OCI-LY1 (cell line): ENCODE measurements around the gene NELL2.

Experiments used
- H2AFZ ChIP-seq: fragments of 200-600 bp; sonication (generic), shearing (Covaris generic); 2 replicates; pipeline ENCODE4 v1.6.0; 2014; ENCODE audit warnings: antibody characterized with exemption, mild to moderate bottlenecking, low read length
- H3F3A ChIP-seq: fragments of 200-600 bp; sonication (generic), shearing (Covaris generic); 2 replicates; pipeline ENCODE4 v1.6.0; 2014; ENCODE audit warnings: mild to moderate bottlenecking, antibody characterized with exemption, low read length, moderate library complexity; ENCODE audit not compliant: insufficient read depth
- H3K27ac ChIP-seq: fragments of 200-600 bp; sonication (generic); 2 replicates; pipeline ENCODE4 v1.5.1; 2014; ENCODE audit warnings: low read length, mixed run types, mild to moderate bottlenecking, low read depth; ENCODE audit not compliant: poor library complexity, severe bottlenecking
- H3K27me3 ChIP-seq: fragments of 200-600 bp; sonication (generic); 2 replicates; pipeline ENCODE4 v1.6.0; 2014; ENCODE audit warnings: antibody characterized with exemption, mild to moderate bottlenecking, low read length, moderate library complexity; ENCODE audit not compliant: insufficient read depth
- H3K36me3 ChIP-seq: fragments of 200-600 bp; sonication (generic); 2 replicates; pipeline ENCODE4 v1.6.1; 2014; ENCODE audit warnings: mild to moderate bottlenecking, antibody characterized with exemption, low read length, moderate library complexity, mixed read lengths; ENCODE audit not compliant: insufficient read depth
- H3K4me1 ChIP-seq: fragments of 200-600 bp; sonication (generic); 2 replicates; pipeline ENCODE4 v1.5.1; 2014; ENCODE audit warnings: mild to moderate bottlenecking, low read length, moderate library complexity; ENCODE audit not compliant: insufficient read depth, severe bottlenecking
- H3K4me2 ChIP-seq: fragments of 200-600 bp; sonication (generic), shearing (Covaris generic); 2 replicates; pipeline ENCODE4 v1.6.1; 2014; ENCODE audit warnings: low read length
- H3K4me3 ChIP-seq: fragments of 200-600 bp; sonication (generic); 2 replicates; pipeline ENCODE4 v1.5.1; 2014; ENCODE audit warnings: low read length, low read depth, mild to moderate bottlenecking, mixed read lengths; ENCODE audit not compliant: poor library complexity, severe bottlenecking
- H3K79me2 ChIP-seq: fragments of 200-600 bp; shearing (Covaris generic); 2 replicates; pipeline ENCODE4 v1.6.1; 2016; ENCODE audit warnings: mixed run types, low read length, mixed read lengths; ENCODE audit not compliant: insufficient read depth
- H3K9ac ChIP-seq: fragments of 200-600 bp; sonication (generic), shearing (Covaris generic); 2 replicates; pipeline ENCODE4 v1.6.1; 2014; ENCODE audit warnings: mild to moderate bottlenecking, low read length, mixed read lengths
- H3K9me2 ChIP-seq: fragments of 200-600 bp; sonication (generic), shearing (Covaris generic); 2 replicates; pipeline ENCODE4 v1.6.1; 2014; ENCODE audit warnings: low read depth, mild to moderate bottlenecking, low read length, mixed read lengths
- H3K9me3 ChIP-seq: fragments of 200-600 bp; shearing (Covaris generic); 2 replicates; pipeline ENCODE4 v1.6.1; 2014; ENCODE audit warnings: low read length, mixed read lengths
- H4K20me1 ChIP-seq: fragments of 200-600 bp; sonication (generic), shearing (Covaris generic); 2 replicates; pipeline ENCODE4 v1.6.0; 2016; ENCODE audit warnings: mild to moderate bottlenecking, low read length; ENCODE audit not compliant: insufficient read depth
- CTCF ChIP-seq: fragments of 200-600 bp; sonication (generic), shearing (Covaris generic); IDR thresholded peaks from 2 replicates; pipeline ENCODE4 v1.5.1; 2017; ENCODE audit warnings: mild to moderate bottlenecking, antibody characterized with exemption, low read length, moderate library complexity, mixed read lengths
- EZH2 ChIP-seq: fragments of 200-600 bp; sonication (generic), shearing (Covaris generic); IDR thresholded peaks from 2 replicates; pipeline ENCODE4 v1.8.0; 2017; ENCODE audit warnings: borderline replicate concordance, mixed run types, mild to moderate bottlenecking, antibody characterized with exemption, low read length, moderate library complexity, mixed read lengths

Gene NELL2

GRCh38 chr12:44465139-44465538 is 411.0 kb downstream of the NELL2 start:
- Histone ChIP-seq H3K27ac (no peak overlapping the region), H3K9me2 (no peaks in the 10 kb centered on the region), H2AFZ (0 out of 2 replicates have a peak overlapping the region, but pooled peaks have one; percentile 74), H3F3A (no peaks in the 10 kb centered on the region), H3K4me2 (no peak overlapping the region), H3K4me3 (no peak overlapping the region), H3K4me1 (peaks cover 7% of the 10 kb centered on the region), H3K9ac (no peak overlapping the region), H3K79me2 (no peaks in the 10 kb centered on the region), H3K36me3 (no peaks in the 10 kb centered on the region; the same call in 1 of the 2 replicates), H3K27me3 (no peaks in the 10 kb centered on the region), H4K20me1 (no peaks in the 10 kb centered on the region), H3K9me3 (peaks cover 11% of the 10 kb centered on the region; the same call in 1 of the 2 replicates)
- TF ChIP-seq EZH2 (no peak), CTCF (peak; percentile 49; the same call in 1 of the 2 replicates)

GRCh38 chr12:44464180-44464579 is 411.9 kb downstream of the NELL2 start:
- Histone ChIP-seq H3K9me2 (no peaks in the 10 kb centered on the region), H3K79me2 (no peaks in the 10 kb centered on the region), H3K27me3 (no peaks in the 10 kb centered on the region), H3K4me1 (peaks cover 7% of the 10 kb centered on the region), H3K36me3 (no peaks in the 10 kb centered on the region; the same call in 1 of the 2 replicates), H3F3A (no peaks in the 10 kb centered on the region), H4K20me1 (no peaks in the 10 kb centered on the region), H3K4me3 (no peak overlapping the region), H2AFZ (peak overlapping the region; percentile 55; the same call in 1 of the 2 replicates), H3K9me3 (peaks cover 11% of the 10 kb centered on the region; the same call in 1 of the 2 replicates), H3K4me2 (no peak overlapping the region), H3K27ac (no peak overlapping the region), H3K9ac (no peak overlapping the region)
- no peak for TF ChIP-seq EZH2
- no peak for TF ChIP-seq CTCF

DNA sequence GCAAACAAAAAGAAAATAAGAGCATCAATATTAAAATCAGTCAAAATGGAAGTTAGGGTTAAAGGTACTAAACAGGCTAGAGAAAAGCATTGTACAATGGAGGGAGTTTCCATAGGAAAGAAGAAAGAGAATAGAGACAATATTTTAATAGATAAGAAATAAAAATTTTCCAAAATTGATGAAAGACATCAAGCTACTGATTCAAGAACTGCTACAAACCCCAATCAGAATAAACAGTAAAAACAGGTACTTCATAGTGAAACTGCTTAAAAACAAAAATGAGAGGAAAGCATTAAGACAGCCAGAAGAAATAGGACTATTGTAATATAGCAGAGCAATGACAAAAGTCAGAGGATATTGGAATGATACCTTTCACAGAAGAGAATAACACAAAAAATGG is 413.4 kb downstream of the NELL2 start:
- H3K9me2 ChIP-seq: no peaks in the 10 kb centered on the region
- H2AFZ ChIP-seq: no peak overlapping the region
- no peak overlapping the region for H3K4me2 ChIP-seq
- H3K4me1 ChIP-seq: peaks cover 7% of the 10 kb centered on the region
- H3K27me3 ChIP-seq: no peaks in the 10 kb centered on the region
- H3K79me2 ChIP-seq: no peaks in the 10 kb centered on the region
- H4K20me1 ChIP-seq: no peaks in the 10 kb centered on the region
- peaks cover 11% of the 10 kb centered on the region; the same call in 1 of the 2 replicates for H3K9me3 ChIP-seq
- H3F3A ChIP-seq: no peaks in the 10 kb centered on the region
- no peaks in the 10 kb centered on the region; the same call in 1 of the 2 replicates for H3K36me3 ChIP-seq
- H3K27ac ChIP-seq: no peak overlapping the region
- H3K9ac ChIP-seq: no peak overlapping the region
- TF ChIP-seq EZH2 (no peak), CTCF (no peak)
- no peak overlapping the region for H3K4me3 ChIP-seq
